ENCODE measurements around the gene CCDC183.

Gene CCDC183

DNA sequence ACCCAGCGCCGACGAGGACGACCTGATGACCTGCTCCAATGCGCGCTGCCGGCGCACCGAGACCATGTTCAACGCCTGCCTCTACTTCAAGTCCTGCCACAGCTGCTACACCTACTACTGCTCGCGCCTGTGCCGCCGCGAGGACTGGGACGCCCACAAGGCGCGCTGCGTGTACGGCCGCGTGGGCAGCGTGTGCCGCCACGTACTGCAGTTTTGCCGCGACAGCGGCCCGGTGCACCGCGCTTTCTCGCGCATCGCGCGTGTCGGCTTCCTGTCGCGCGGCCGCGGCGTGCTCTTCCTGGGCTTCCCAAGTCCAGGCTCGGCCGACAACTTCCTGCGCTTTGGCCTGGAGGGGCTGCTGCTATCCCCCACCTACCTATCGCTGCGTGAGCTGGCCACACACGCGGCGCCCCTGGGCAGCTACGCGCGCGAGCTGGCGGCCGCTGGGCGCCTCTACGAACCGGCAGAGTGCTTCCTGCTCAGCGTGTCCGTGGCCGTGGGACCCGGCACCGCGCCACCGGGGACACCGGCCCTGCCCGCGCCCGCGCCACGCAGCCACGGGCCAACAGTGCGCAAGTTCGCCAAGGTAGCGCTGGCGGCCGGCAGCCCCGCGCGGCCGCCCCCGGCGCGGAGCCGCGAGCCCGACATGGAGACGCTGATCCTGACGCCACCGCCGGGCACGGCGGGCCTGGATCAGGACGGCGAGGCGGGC is 50.4 kb downstream of the CCDC183 start:
- Histone ChIP-seq H3F3A (ENCODE audit: insufficient read depth, low read length) (no peaks in the 10 kb centered on the region), H4K20me1 (ENCODE audit: insufficient read depth, low read length) (no peaks in the 10 kb centered on the region), H2AFZ (ENCODE audit: low read length) (no peak overlapping the region), H3K36me3 (ENCODE audit: insufficient read depth, low read length) (peaks cover 9% of the 10 kb centered on the region; the same call in 1 of the 2 replicates), H3K9ac (ENCODE audit: low read length) (no peak overlapping the region), H3K9me3 (ENCODE audit: low read length) (no peaks in the 10 kb centered on the region), H3K4me3 (ENCODE audit: low read depth, low read length, poor library complexity, severe bottlenecking) (no peak overlapping the region), H3K4me2 (ENCODE audit: low read length) (no peak overlapping the region), H3K27ac (ENCODE audit: low read depth, low read length, poor library complexity, severe bottlenecking) (no peak overlapping the region), H3K9me2 (ENCODE audit: low read depth, low read length) (no peaks in the 10 kb centered on the region), H3K27me3 (ENCODE audit: insufficient read depth, low read length) (no peaks in the 10 kb centered on the region), H3K4me1 (ENCODE audit: insufficient read depth, low read length, severe bottlenecking) (peaks cover 29% of the 10 kb centered on the region), H3K79me2 (ENCODE audit: insufficient read depth, low read length) (no peaks in the 10 kb centered on the region)
- TF ChIP-seq, protein P1, sequence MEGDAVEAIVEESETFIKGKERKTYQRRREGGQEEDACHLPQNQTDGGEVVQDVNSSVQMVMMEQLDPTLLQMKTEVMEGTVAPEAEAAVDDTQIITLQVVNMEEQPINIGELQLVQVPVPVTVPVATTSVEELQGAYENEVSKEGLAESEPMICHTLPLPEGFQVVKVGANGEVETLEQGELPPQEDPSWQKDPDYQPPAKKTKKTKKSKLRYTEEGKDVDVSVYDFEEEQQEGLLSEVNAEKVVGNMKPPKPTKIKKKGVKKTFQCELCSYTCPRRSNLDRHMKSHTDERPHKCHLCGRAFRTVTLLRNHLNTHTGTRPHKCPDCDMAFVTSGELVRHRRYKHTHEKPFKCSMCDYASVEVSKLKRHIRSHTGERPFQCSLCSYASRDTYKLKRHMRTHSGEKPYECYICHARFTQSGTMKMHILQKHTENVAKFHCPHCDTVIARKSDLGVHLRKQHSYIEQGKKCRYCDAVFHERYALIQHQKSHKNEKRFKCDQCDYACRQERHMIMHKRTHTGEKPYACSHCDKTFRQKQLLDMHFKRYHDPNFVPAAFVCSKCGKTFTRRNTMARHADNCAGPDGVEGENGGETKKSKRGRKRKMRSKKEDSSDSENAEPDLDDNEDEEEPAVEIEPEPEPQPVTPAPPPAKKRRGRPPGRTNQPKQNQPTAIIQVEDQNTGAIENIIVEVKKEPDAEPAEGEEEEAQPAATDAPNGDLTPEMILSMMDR (IDR thresholded peaks at IDR 0.05; ENCODE audit: low read length): no peak
- TF ChIP-seq EZH2 (IDR thresholded peaks at IDR 0.05; ENCODE audit: borderline replicate concordance, low read length): no peak

DNA sequence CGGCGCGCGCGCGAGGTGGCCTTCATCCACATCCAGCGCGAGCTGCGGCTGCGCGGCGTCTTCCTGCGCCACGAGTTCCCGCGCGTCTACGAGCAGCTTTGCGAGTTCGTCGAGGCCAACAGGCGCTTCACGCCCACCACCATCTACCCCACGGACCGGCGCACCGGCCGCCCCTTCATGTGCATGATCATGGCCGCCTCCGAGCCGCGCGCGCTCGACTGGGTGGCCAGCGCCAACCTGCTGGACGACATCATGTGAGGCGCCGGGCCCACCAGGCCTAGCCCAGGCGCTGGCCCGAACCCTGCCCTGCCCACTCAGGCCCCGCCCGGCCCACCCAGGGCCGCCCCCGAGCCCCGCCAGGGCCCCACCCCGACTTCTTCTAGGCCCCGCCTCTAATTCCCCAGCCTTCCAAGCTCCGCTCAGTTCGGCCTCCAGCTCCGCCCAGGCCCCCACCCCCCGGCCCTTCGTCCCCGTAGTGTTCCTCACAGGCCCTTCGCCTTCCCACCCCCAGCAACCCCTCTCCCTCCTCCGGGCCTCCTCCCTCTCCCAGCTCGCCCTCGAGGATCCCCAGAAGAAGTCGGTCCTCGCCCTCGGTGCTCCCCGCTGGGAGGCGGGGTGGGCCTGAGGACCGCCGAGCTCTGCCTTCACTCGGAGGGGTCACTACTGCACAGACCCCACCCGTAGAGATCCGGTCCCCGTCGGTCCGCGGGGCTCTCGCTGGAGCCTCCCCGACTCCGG is 51.1 kb downstream of the CCDC183 start:
- Histone ChIP-seq H3F3A (ENCODE audit: insufficient read depth, low read length) (no peaks in the 10 kb centered on the region), H3K36me3 (ENCODE audit: insufficient read depth, low read length) (peaks cover 9% of the 10 kb centered on the region; the same call in 1 of the 2 replicates), H3K9me2 (ENCODE audit: low read depth, low read length) (no peaks in the 10 kb centered on the region), H3K4me3 (ENCODE audit: low read depth, low read length, poor library complexity, severe bottlenecking) (peak overlapping the region; percentile 65), H3K9ac (ENCODE audit: low read length) (no peak overlapping the region; the same call in 1 of the 2 replicates), H3K27me3 (ENCODE audit: insufficient read depth, low read length) (no peaks in the 10 kb centered on the region), H3K79me2 (ENCODE audit: insufficient read depth, low read length) (no peaks in the 10 kb centered on the region), H3K27ac (ENCODE audit: low read depth, low read length, poor library complexity, severe bottlenecking) (peak overlapping the region; percentile 76), H2AFZ (ENCODE audit: low read length) (no peak overlapping the region), H3K4me2 (ENCODE audit: low read length) (peak overlapping the region; percentile 76), H3K4me1 (ENCODE audit: insufficient read depth, low read length, severe bottlenecking) (peaks cover 22% of the 10 kb centered on the region), H3K9me3 (ENCODE audit: low read length) (no peaks in the 10 kb centered on the region), H4K20me1 (ENCODE audit: insufficient read depth, low read length) (no peaks in the 10 kb centered on the region)
- TF ChIP-seq, protein P1 (IDR thresholded peaks at IDR 0.05; ENCODE audit: low read length): no peak
- TF ChIP-seq EZH2 (IDR thresholded peaks at IDR 0.05; ENCODE audit: borderline replicate concordance, low read length): no peak

DNA sequence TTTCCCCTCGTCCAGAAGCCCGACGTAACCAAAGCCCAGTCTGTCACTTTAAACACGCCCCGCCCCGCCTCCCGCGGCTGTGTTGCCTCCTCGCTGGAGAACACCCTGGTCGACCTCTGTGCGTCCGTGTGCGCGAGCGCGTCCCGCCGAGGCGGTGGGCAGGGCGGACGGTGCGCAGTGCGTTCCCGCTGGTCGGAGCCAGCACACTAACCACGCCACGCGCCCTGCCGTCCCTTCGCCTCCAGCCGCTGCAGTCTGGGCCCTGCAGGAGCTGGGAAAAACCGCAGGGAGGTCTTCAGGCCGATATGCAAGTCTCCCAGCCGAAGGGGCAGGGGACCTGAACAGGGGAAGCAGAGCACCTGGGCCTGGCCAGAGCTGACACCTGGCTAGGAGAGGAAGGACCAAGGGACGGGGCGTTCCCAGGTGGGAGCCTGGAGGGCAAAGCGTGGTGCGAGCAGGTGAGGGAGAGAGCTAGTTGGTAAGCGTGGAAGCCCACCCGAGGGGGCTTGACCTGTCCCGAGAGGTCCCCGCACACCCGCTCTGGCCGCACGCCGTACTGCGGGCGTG is 51.8 kb downstream of the CCDC183 start:
- no peaks in the 10 kb centered on the region for H3K9me2 ChIP-seq (ENCODE audit: low read depth, low read length)
- H3K36me3 ChIP-seq (ENCODE audit: insufficient read depth, low read length): peaks cover 9% of the 10 kb centered on the region; the same call in 1 of the 2 replicates
- peak overlapping the region; percentile 76 for H3K4me2 ChIP-seq (ENCODE audit: low read length)
- H3K9me3 ChIP-seq (ENCODE audit: low read length): no peaks in the 10 kb centered on the region
- H2AFZ ChIP-seq (ENCODE audit: low read length): no peak overlapping the region
- no peaks in the 10 kb centered on the region for H3F3A ChIP-seq (ENCODE audit: insufficient read depth, low read length)
- no peaks in the 10 kb centered on the region for H3K79me2 ChIP-seq (ENCODE audit: insufficient read depth, low read length)
- no peaks in the 10 kb centered on the region for H4K20me1 ChIP-seq (ENCODE audit: insufficient read depth, low read length)
- no peaks in the 10 kb centered on the region for H3K27me3 ChIP-seq (ENCODE audit: insufficient read depth, low read length)
- TF ChIP-seq EZH2 (IDR thresholded peaks at IDR 0.05; ENCODE audit: borderline replicate concordance, low read length): no peak
- TF ChIP-seq, protein P1 (IDR thresholded peaks at IDR 0.05; ENCODE audit: low read length): no peak
- peak overlapping the region; percentile 65 for H3K9ac ChIP-seq (ENCODE audit: low read length)
- H3K27ac ChIP-seq (ENCODE audit: low read depth, low read length, poor library complexity, severe bottlenecking): peak overlapping the region; percentile 76
- H3K4me1 ChIP-seq (ENCODE audit: insufficient read depth, low read length, severe bottlenecking): peaks cover 19% of the 10 kb centered on the region
- H3K4me3 ChIP-seq (ENCODE audit: low read depth, low read length, poor library complexity, severe bottlenecking): peak overlapping the region; percentile 65
